GM12874 (cell line): ENCODE results near the gene COPA.
A peak's percentile ranks its signal among the peaks of the same experiment; 100 is the strongest.

Experiments
- CTCF ChIP-seq: IDR thresholded peaks from 2 replicates; pipeline ENCODE4 v1.5.1; 2011; ENCODE audit warnings: low read depth, mild to moderate bottlenecking, control low read depth, low read length, moderate library complexity; ENCODE audit not compliant: insufficient read depth

COPA gene

DNA sequence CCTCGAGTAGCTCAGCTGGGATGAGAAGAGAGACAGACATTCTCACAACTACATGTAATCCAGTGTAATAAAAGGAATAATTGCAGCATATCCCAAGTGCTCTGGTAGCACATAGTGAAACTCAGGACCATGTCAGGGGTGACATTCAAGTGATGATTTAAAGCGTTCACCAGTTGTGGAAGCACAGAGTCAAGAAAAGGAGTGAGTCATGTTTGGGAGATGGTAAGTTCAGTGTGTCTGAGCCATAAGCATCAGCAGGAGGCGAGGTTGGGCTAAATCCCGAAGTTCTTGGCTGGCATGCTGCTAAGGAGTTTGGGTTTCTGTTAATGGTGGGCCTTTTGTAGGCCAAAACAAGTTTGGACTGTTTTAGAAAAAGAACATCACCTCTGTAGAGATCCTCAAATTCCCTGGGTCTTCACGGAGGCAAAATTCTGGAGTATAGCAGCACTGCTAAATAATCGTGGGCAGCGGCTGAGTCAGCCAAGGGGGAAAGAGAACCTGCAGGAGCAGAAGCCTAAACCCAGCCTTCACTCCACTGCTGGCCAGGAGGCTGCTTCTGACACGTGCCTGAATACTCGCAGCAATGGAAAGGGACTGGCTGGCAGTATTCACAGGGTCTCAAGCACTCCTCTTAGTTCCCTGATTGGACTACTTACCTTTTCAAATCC lies 16.6 kb upstream of the COPA start:
- no peak for TF ChIP-seq CTCF

GRCh38 chr1:160358073-160358472 lies 15.0 kb upstream of the COPA start:
- TF ChIP-seq CTCF: no peak

- TF ChIP-seq CTCF: no peak
These were observed 14.4 kb upstream of the COPA start for GRCh38 chr1:160357286-160358002.

GRCh38 chr1:160354388-160354985 lies 11.4 kb upstream of the COPA start:
- TF ChIP-seq CTCF: peak; percentile 44; the same call in 1 of the 2 replicates

- no peak for TF ChIP-seq CTCF
These were observed 10.2 kb upstream of the COPA start for GRCh38 chr1:160353223-160353622.

GRCh38 chr1:160352555-160352954 lies 9.5 kb upstream of the COPA start:
- no peak for TF ChIP-seq CTCF

DNA sequence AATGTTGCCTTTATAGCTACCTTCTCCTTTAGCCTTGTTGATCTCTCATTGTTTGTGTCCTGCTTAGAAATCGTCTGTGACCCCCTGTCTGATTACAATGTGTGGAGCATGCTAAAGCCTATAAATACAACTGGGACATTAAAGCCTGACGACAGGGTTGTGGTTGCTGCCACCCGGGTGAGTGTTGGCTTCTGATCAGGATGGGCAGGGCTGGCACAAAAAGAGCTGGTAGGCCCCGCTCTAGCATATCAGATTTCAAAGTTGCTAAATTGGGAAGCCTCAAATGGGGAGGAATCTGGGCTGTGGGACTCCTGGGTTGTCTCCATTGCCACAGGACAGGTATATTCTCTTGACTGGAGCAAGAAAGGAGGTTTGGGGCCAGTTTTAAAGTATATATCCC lies 8.6 kb upstream of the COPA start:
- no peak for TF ChIP-seq CTCF
